NCI-H1417 (cell line): ENCODE data around the gene FAM13B.

Experiments used
- DNase-seq, 3 experiments: peaks; one replicate each; lab custom pipeline; 2025; lab: John Stamatoyannopoulos, UW

Gene FAM13B

GRCh38 chr5:137901011-137901817, 131.7 kb downstream of the FAM13B start:
- no peak for DNase-seq

DNA sequence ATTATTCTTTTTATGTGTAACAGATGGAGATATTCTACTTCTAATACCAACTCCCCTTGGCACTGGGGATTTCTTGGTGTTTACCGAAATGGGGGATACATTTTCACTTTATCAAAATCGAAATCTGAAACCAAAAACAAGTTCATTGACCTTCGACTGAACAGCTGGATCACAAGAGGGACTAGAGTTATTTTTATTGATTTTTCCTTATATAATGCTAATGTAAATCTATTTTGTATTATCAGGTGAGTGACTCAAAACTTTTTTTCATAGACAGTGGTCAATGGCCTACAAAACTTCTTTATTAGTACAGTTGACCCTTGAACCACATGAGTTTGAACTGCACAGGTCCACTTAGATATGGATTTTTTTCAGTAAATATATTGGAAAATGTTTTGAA, 133.4 kb downstream of the FAM13B start:
- no peak for DNase-seq

- no peak for DNase-seq
Observed at GRCh38 chr5:137896560-137896959, 136.3 kb downstream of the FAM13B start.

GRCh38 chr5:137894586-137894985, 138.3 kb downstream of the FAM13B start:
- no peak for DNase-seq

DNA sequence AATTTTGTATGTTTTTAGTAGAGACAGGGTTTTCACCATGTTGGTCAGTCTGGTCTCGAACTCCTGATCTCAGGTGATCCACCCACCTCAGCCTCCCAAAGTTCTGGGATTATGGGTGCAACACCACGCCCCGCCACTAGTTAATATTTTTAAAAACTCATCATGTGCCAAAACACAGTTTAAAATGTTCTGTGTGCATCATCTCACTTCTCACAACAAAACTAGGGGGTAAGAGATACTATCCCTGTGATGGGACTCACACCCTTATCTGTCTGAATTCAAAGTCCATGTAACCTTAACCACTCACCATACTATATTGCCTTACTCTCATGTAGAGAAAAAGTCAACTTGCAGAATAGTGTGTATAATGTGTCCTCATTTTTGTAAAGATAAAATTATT, 141.0 kb downstream of the FAM13B start:
- DNase-seq = no peak

GRCh38 chr5:137890845-137891244, 142.0 kb downstream of the FAM13B start:
- peak in 1 of 3 experiments; percentile 19 for DNase-seq

GRCh38 chr5:137888863-137889759, 143.8 kb downstream of the FAM13B start, which contains the start of gene PKD2L2:
Gene PKD2L2 (plus strand): TSS chr5:137889457. CDS start chr5:137889492, 35 bp downstream.
- DNase-seq = no peak

- DNase-seq = no peak
Observed at GRCh38 chr5:137888466-137888862, 144.4 kb downstream of the FAM13B start.
